GM23338 (cell line): ENCODE measurements around the gene CORO7.

Experiments
- CREB1 ChIP-seq: fragments of 250-450 bp; sonication (Bioruptor Pico); IDR thresholded peaks from 2 replicates; pipeline ENCODE4 v1.5.0; 2020; ENCODE audit warnings: low read depth, mild to moderate bottlenecking, moderate library complexity
- CTCF ChIP-seq, 2 experiments: fragments of 200-600 bp in 1 of 2; sonication (generic) in 1 of 2; conservative IDR thresholded peaks; 2 replicates each; pipeline versions ENCODE4 v1.5.1 to v1.6.1; 2016 to 2017; ENCODE audit warnings: antibody characterized with exemption in 2 of 2, low read depth in 2 of 2, mild to moderate bottlenecking in 2 of 2, moderate library complexity in 1 of 2
- ETS1 ChIP-seq: IDR thresholded peaks from 2 replicates; pipeline ENCODE4 v1.6.1; 2016; ENCODE audit warnings: antibody characterized with exemption
- EZH2 ChIP-seq: fragments of 200-600 bp; sonication (generic); IDR thresholded peaks from one replicate; pipeline ENCODE4 v1.8.0; 2017; ENCODE audit warnings: antibody characterized with exemption, mild to moderate bottlenecking, low read depth; ENCODE audit not compliant: unreplicated experiment
- EZH2phosphoT487 ChIP-seq: fragments of 200-600 bp; sonication (generic); IDR thresholded peaks from one replicate; pipeline ENCODE4 v1.8.1; 2018; ENCODE audit warnings: antibody characterized with exemption; ENCODE audit not compliant: unreplicated experiment
- JUNB ChIP-seq: IDR thresholded peaks from one replicate; pipeline ENCODE4 v1.6.1; 2016; ENCODE audit warnings: antibody characterized with exemption; ENCODE audit not compliant: unreplicated experiment
- NANOG ChIP-seq: IDR thresholded peaks from 2 replicates; pipeline ENCODE4 v1.6.1; 2016; ENCODE audit warnings: antibody characterized with exemption, borderline replicate concordance
- POLR2AphosphoS5 ChIP-seq: IDR thresholded peaks from 2 replicates; pipeline ENCODE4 v1.6.1; 2016; ENCODE audit warnings: antibody characterized with exemption, low read depth
- REST ChIP-seq: IDR thresholded peaks from one replicate; pipeline ENCODE4 v1.6.1; 2018; ENCODE audit warnings: antibody characterized with exemption; ENCODE audit not compliant: unreplicated experiment
- STAT1 ChIP-seq: IDR thresholded peaks from one replicate; pipeline ENCODE4 v1.6.1; 2016; ENCODE audit warnings: antibody characterized with exemption; ENCODE audit not compliant: unreplicated experiment

- TF ChIP-seq CTCF (conservative IDR thresholded peaks at IDR 0.05; ENCODE audit: low read depth in 2 of 2) (no peak), POLR2AphosphoS5 (no peak), EZH2 (no peak), REST (no peak), CREB1 (CRISPR knock-in tag) (no peak), EZH2phosphoT487 (no peak), STAT1 (no peak), ETS1 (no peak), JUNB (no peak), NANOG (no peak)
Observed at GRCh38 chr16:4382795-4383357, 33.5 kb downstream of the CORO7 start.
